ENCODE data around the gene MPZL1.
"Not testable (repeated sequence)": the region's sequence is repeated elsewhere in the genome, so short reads cannot be mapped to it uniquely, and the experiment has no call there.

MPZL1 gene

GRCh38 chr1:167806235-167806634, 84.5 kb downstream of the MPZL1 start:
- not testable (repeated sequence) for DNase-seq

- DNase-seq, result not testable (repeated sequence)
These were observed 84.9 kb downstream of the MPZL1 start for GRCh38 chr1:167806676-167807075.

GRCh38 chr1:167808104-167808503, 86.3 kb downstream of the MPZL1 start:
- DNase-seq, result no peak

- DNase-seq, result no peak
These were observed 86.9 kb downstream of the MPZL1 start for GRCh38 chr1:167808690-167809089.

GRCh38 chr1:167812972-167813371, 91.2 kb downstream of the MPZL1 start:
- DNase-seq, result no peak

GRCh38 chr1:167815650-167816049, 93.9 kb downstream of the MPZL1 start:
- DNase-seq, result no peak

GRCh38 chr1:167819849-167820683, 98.3 kb downstream of the MPZL1 start:
- DNase-seq, result peak in 34 of 56 donors; percentile 1 to 57 (median 29)

- no peak for DNase-seq
These were observed 99.0 kb downstream of the MPZL1 start for GRCh38 chr1:167820684-167821355.

GRCh38 chr1:167821356-167821685, 99.5 kb downstream of the MPZL1 start:
- DNase-seq, result no peak

- no peak for DNase-seq
These were observed 100.3 kb downstream of the MPZL1 start for GRCh38 chr1:167821969-167822685.

- DNase-seq, result no peak
These were observed 102.5 kb downstream of the MPZL1 start for GRCh38 chr1:167824163-167824794.

GRCh38 chr1:167825419-167826079, 103.8 kb downstream of the MPZL1 start:
- no peak for DNase-seq

- DNase-seq, result no peak
These were observed 104.3 kb downstream of the MPZL1 start for GRCh38 chr1:167826127-167826526.

GRCh38 chr1:167829868-167830267, 108.1 kb downstream of the MPZL1 start:
- no peak for DNase-seq

- DNase-seq, result not testable (repeated sequence)
These were observed 108.9 kb downstream of the MPZL1 start for GRCh38 chr1:167830668-167831067.

- no peak for DNase-seq
These were observed 110.9 kb downstream of the MPZL1 start for GRCh38 chr1:167832693-167833092.

- DNase-seq, result no peak
These were observed 112.1 kb downstream of the MPZL1 start for GRCh38 chr1:167833904-167834303.

- no peak for DNase-seq
These were observed 114.4 kb downstream of the MPZL1 start for GRCh38 chr1:167836197-167836596.

GRCh38 chr1:167837326-167837725, 115.5 kb downstream of the MPZL1 start:
- no peak for DNase-seq

GRCh38 chr1:167839009-167839408, 117.2 kb downstream of the MPZL1 start:
- DNase-seq, result no peak
